Loucy (cell line): ENCODE data around the gene NAT9.

Experiments
- H2AFZ ChIP-seq: fragments of 200-600 bp; sonication (generic); 2 replicates; pipeline ENCODE4 v1.6.0; 2016; ENCODE audit warnings: antibody characterized with exemption, mild to moderate bottlenecking, low read length, moderate library complexity
- H3F3A ChIP-seq: fragments of 200-600 bp; 2 replicates; pipeline ENCODE4 v1.6.0; 2016; ENCODE audit warnings: antibody characterized with exemption, low read depth, mild to moderate bottlenecking
- H3K27me3 ChIP-seq: fragments of 200-600 bp; sonication (generic); 2 replicates; pipeline ENCODE4 v1.6.1; 2014; ENCODE audit warnings: low read length, mild to moderate bottlenecking; ENCODE audit not compliant: insufficient read depth, poor library complexity, severe bottlenecking
- H3K36me3 ChIP-seq: fragments of 200-600 bp; sonication (generic); 2 replicates; pipeline ENCODE4 v1.6.1; 2016; ENCODE audit warnings: low read length; ENCODE audit not compliant: insufficient read depth
- H3K4me1 ChIP-seq: fragments of 200-600 bp; sonication (generic); 2 replicates; pipeline ENCODE4 v1.5.1; 2014; ENCODE audit warnings: low read length, mild to moderate bottlenecking; ENCODE audit not compliant: insufficient read depth, poor library complexity, severe bottlenecking
- H3K4me2 ChIP-seq: fragments of 200-600 bp; sonication (generic); 2 replicates; pipeline ENCODE4 v1.6.0; 2014; ENCODE audit warnings: antibody characterized with exemption, low read length, low read depth, mild to moderate bottlenecking; ENCODE audit not compliant: poor library complexity, severe bottlenecking
- H3K4me3 ChIP-seq: fragments of 200-600 bp; sonication (generic); 2 replicates; pipeline ENCODE4 v1.5.1; 2014; ENCODE audit warnings: low read length, mild to moderate bottlenecking, mixed read lengths; ENCODE audit not compliant: poor library complexity, severe bottlenecking
- H3K79me2 ChIP-seq: fragments of 200-600 bp; sonication (generic); 2 replicates; pipeline ENCODE4 v1.6.1; 2014; ENCODE audit warnings: low read length; ENCODE audit not compliant: insufficient read depth
- H3K9ac ChIP-seq: fragments of 200-600 bp; sonication (generic); 2 replicates; pipeline ENCODE4 v1.6.0; 2014; ENCODE audit warnings: mild to moderate bottlenecking, low read depth, low read length, moderate library complexity; ENCODE audit not compliant: poor library complexity, severe bottlenecking
- H3K9me2 ChIP-seq: fragments of 200-600 bp; sonication (generic); replicated peaks from 2 replicates; pipeline ENCODE4 v1.6.1; 2016; ENCODE audit warnings: low read depth, low read length, mixed read lengths
- H3K9me3 ChIP-seq: fragments of 200-600 bp; sonication (generic); 2 replicates; pipeline ENCODE4 v1.6.1; 2014; ENCODE audit warnings: mild to moderate bottlenecking, antibody characterized with exemption, low read length, low read depth; ENCODE audit not compliant: insufficient read depth
- H4K20me1 ChIP-seq: fragments of 200-600 bp; sonication (generic); 2 replicates; pipeline ENCODE4 v1.6.0; 2014; ENCODE audit warnings: antibody characterized with exemption, low read length, mild to moderate bottlenecking; ENCODE audit not compliant: insufficient read depth, poor library complexity, severe bottlenecking
- CTCF ChIP-seq: fragments of 200-600 bp; sonication (generic); conservative IDR thresholded peaks from 2 replicates; pipeline ENCODE4 v1.5.1; 2014; ENCODE audit warnings: mild to moderate bottlenecking, antibody characterized with exemption, low read length
- EZH2phosphoT487 ChIP-seq: fragments of 200-600 bp; IDR thresholded peaks from 2 replicates; pipeline ENCODE4 v1.6.1; 2018; ENCODE audit warnings: antibody characterized with exemption, mild to moderate bottlenecking, moderate library complexity, borderline replicate concordance

Gene NAT9

GRCh38 chr17:74796211-74796610, 20.1 kb upstream of the NAT9 start:
- Histone ChIP-seq H3K27me3 (no peaks in the 10 kb centered on the region), H3K79me2 (no peaks in the 10 kb centered on the region), H3K4me2 (no peak overlapping the region), H3K9ac (no peak overlapping the region), H4K20me1 (no peaks in the 10 kb centered on the region), H3K9me3 (no peaks in the 10 kb centered on the region), H3K4me1 (peaks cover 10% of the 10 kb centered on the region), H3K4me3 (no peak overlapping the region), H3K36me3 (peaks cover 37% of the 10 kb centered on the region; the same call in 1 of the 2 replicates), H3F3A (no peaks in the 10 kb centered on the region), H2AFZ (no peak overlapping the region), H3K9me2 (no peaks in the 10 kb centered on the region)
- TF ChIP-seq CTCF (no peak), EZH2phosphoT487 (no peak)

- Histone ChIP-seq H3K4me3 (no peak overlapping the region), H4K20me1 (no peaks in the 10 kb centered on the region), H3K9me3 (no peaks in the 10 kb centered on the region), H3K9me2 (no peaks in the 10 kb centered on the region), H3K9ac (no peak overlapping the region), H3F3A (no peaks in the 10 kb centered on the region), H3K36me3 (peaks cover 41% of the 10 kb centered on the region; the same call in 1 of the 2 replicates), H3K4me1 (peaks cover 13% of the 10 kb centered on the region), H3K79me2 (no peaks in the 10 kb centered on the region), H3K4me2 (no peak overlapping the region), H2AFZ (no peak overlapping the region), H3K27me3 (no peaks in the 10 kb centered on the region)
- TF ChIP-seq EZH2phosphoT487: no peak
- TF ChIP-seq CTCF: no peak
These were observed 19.3 kb upstream of the NAT9 start for GRCh38 chr17:74795327-74796020.

- H4K20me1 ChIP-seq: no peaks in the 10 kb centered on the region
- no peak overlapping the region for H3K9ac ChIP-seq
- peaks cover 31% of the 10 kb centered on the region; the same call in 1 of the 2 replicates for H3K36me3 ChIP-seq
- H3K9me2 ChIP-seq: no peaks in the 10 kb centered on the region
- TF ChIP-seq CTCF: no peak
- no peak for TF ChIP-seq EZH2phosphoT487
- no peak overlapping the region for H3K4me3 ChIP-seq
- H3K27me3 ChIP-seq: no peaks in the 10 kb centered on the region
- H2AFZ ChIP-seq: no peak overlapping the region
- H3K4me1 ChIP-seq: peaks cover 12% of the 10 kb centered on the region
- H3F3A ChIP-seq: no peaks in the 10 kb centered on the region
- no peaks in the 10 kb centered on the region for H3K79me2 ChIP-seq
- H3K9me3 ChIP-seq: no peaks in the 10 kb centered on the region
- no peak overlapping the region for H3K4me2 ChIP-seq
These were observed 16.5 kb upstream of the NAT9 start for GRCh38 chr17:74792586-74793105.
